GM18505 (cell line): ENCODE measurements around the gene FOXP1.
"Not testable (repeated sequence)": the region's sequence is repeated elsewhere in the genome, so short reads cannot be mapped to it uniquely, and the experiment has no call there.

Source experiments
- ATAC-seq: cut with Tn5 transposase; IDR thresholded peaks from one replicate; pipeline ENCODE4 v1.9.1; 2021; ENCODE audit not compliant: unreplicated experiment
- POLR2A ChIP-seq: IDR thresholded peaks from 4 replicates; pipeline ENCODE4 v1.6.1; 2011; ENCODE audit warnings: borderline replicate concordance; ENCODE audit not compliant: insufficient read depth, insufficient read length; ENCODE audit errors: extremely low read depth

The FOXP1 gene

GRCh38 chr3:71329817-71330216, 253.7 kb downstream of the FOXP1 start:
- no peak for TF ChIP-seq POLR2A
- no peak for ATAC-seq

GRCh38 chr3:71328926-71329325, 254.6 kb downstream of the FOXP1 start:
- TF ChIP-seq POLR2A, result no peak
- no peak for ATAC-seq

GRCh38 chr3:71327936-71328335, 255.6 kb downstream of the FOXP1 start:
- no peak for TF ChIP-seq POLR2A
- no peak for ATAC-seq

GRCh38 chr3:71325715-71326114, 257.8 kb downstream of the FOXP1 start:
- no peak for ATAC-seq
- TF ChIP-seq POLR2A, result no peak

GRCh38 chr3:71324224-71324623, 259.3 kb downstream of the FOXP1 start:
- not testable (repeated sequence) for ATAC-seq

- TF ChIP-seq POLR2A, result no peak
- ATAC-seq, result no peak
These were observed 260.0 kb downstream of the FOXP1 start for GRCh38 chr3:71323558-71323957.

- TF ChIP-seq POLR2A, result no peak
- ATAC-seq, result no peak
These were observed 261.4 kb downstream of the FOXP1 start for GRCh38 chr3:71322154-71322553.

GRCh38 chr3:71319771-71320170, 263.8 kb downstream of the FOXP1 start:
- ATAC-seq, result no peak
- TF ChIP-seq POLR2A, result no peak

GRCh38 chr3:71318458-71318827, 265.1 kb downstream of the FOXP1 start:
- TF ChIP-seq POLR2A, result no peak
- ATAC-seq, result no peak

GRCh38 chr3:71317749-71318457, 265.6 kb downstream of the FOXP1 start:
- no peak for ATAC-seq
- TF ChIP-seq POLR2A, result no peak

GRCh38 chr3:71317140-71317539, 266.4 kb downstream of the FOXP1 start:
- no peak for TF ChIP-seq POLR2A
- no peak for ATAC-seq

- ATAC-seq, result no peak
- TF ChIP-seq POLR2A, result no peak
These were observed 267.3 kb downstream of the FOXP1 start for GRCh38 chr3:71316066-71316777.

- TF ChIP-seq POLR2A, result no peak
- no peak for ATAC-seq
These were observed 268.1 kb downstream of the FOXP1 start for GRCh38 chr3:71315431-71315830.

GRCh38 chr3:71313844-71314243, 269.7 kb downstream of the FOXP1 start:
- no peak for ATAC-seq
- no peak for TF ChIP-seq POLR2A
